Tibial nerve (tissue), 4 donors: ENCODE measurements around the gene CCDC15.

Experiments used
- EP300 ChIP-seq, 2 donors: sonication (generic); formaldehyde crosslinking; IDR thresholded peaks; one replicate each; pipeline ENCODE4 v1.6.1; 2017; ENCODE audit warnings: antibody characterized with exemption in 2 of 2, mild to moderate bottlenecking in 1 of 2
- POLR2A ChIP-seq, 2 donors: fragments of 450-650 bp; IDR thresholded peaks; one replicate each; pipeline ENCODE4 v1.6.1; 2017; ENCODE audit warnings: antibody characterized with exemption in 2 of 2, mild to moderate bottlenecking in 2 of 2, moderate library complexity in 2 of 2
- TF ChIP-seq, protein P1 (sequence below), 5 experiments: fragments of 200-600 bp in 3 of 5; fragments of 450-650 bp in 2 of 5; sonication (generic) in 3 of 5; IDR thresholded peaks; one replicate each; pipeline ENCODE4 v1.5.1; 2016 to 2019; ENCODE audit warnings: antibody characterized with exemption in 5 of 5, mild to moderate bottlenecking in 3 of 5, moderate library complexity in 2 of 5

DNA sequence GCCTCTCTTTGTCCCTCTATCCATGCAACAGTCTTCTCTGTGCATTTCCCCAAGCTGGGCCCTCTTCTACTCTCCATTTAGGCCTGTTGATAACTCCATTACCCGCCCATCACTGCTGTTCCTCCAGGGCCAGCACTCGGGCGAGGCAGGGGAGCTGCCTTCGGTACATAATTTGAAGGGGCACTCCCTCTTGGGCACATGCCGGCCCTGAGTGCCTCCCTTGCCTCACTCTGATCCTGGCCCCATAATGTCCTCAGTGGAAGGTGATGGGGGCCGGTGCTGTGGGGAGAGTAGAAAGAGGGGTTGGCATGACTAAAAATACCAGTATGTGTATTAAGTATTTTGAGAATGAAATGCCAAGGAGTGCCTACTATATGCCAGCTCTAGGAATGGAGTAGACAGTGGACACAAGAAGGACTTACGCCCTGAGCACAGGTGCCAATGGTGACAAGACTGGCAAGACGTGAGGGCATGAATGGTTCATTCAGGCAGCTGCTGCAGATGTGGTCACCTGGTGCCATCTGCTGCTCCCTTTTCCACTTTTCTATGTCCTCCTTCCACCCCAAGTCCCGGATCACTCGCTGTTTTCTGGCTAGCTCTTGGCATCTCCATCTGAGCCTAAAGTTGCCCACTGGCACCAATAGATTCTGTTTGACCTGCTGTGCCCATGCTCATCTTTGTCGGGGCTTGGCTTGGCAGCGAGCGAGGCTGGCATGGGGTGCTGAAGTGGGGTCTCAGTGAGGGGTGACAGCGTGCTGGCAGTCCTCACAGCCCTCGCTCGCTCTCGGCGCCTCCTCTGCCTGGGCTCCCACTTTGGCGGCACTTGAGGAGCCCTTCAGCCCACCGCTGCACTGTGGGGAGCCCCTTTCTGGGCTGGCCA, 134.8 kb downstream of the CCDC15 start:
- TF ChIP-seq POLR2A (IDR thresholded peaks at IDR 0.05), result no peak
- TF ChIP-seq, protein P1, sequence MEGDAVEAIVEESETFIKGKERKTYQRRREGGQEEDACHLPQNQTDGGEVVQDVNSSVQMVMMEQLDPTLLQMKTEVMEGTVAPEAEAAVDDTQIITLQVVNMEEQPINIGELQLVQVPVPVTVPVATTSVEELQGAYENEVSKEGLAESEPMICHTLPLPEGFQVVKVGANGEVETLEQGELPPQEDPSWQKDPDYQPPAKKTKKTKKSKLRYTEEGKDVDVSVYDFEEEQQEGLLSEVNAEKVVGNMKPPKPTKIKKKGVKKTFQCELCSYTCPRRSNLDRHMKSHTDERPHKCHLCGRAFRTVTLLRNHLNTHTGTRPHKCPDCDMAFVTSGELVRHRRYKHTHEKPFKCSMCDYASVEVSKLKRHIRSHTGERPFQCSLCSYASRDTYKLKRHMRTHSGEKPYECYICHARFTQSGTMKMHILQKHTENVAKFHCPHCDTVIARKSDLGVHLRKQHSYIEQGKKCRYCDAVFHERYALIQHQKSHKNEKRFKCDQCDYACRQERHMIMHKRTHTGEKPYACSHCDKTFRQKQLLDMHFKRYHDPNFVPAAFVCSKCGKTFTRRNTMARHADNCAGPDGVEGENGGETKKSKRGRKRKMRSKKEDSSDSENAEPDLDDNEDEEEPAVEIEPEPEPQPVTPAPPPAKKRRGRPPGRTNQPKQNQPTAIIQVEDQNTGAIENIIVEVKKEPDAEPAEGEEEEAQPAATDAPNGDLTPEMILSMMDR (IDR thresholded peaks at IDR 0.05), result no peak
- TF ChIP-seq EP300 (IDR thresholded peaks at IDR 0.05), result no peak
